Measurements from ENCODE around the gene UQCC5. TPM values are rescaled to one million over a fixed set of nuclear protein-coding genes. Genes with fewer than 3 reads are reported as not detected.

The UQCC5 gene
- total RNA-seq, 1 experiment from 2014 or later = 45.8 TPM

DNA sequence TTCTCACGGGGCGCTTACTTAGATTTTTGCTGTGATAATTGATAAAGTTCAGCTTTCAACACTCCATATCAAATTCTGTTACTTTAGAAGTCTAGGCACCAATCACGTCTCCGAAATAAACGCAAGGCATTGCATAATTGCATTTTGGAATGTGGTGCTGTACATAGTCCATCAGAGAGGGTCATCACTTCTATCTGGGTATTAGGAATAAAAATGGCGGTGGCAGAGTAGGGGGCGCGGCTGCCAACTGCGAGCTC, 365 bp upstream of the UQCC5 start:
- Histone ChIP-seq H4K8ac (replicated peaks; ENCODE audit: insufficient read length, low read depth, low read length) (no peak overlapping the region), H3K23ac (ENCODE audit: insufficient read length, low read depth, low read length) (no peak overlapping the region), H2BK12ac (ENCODE audit: insufficient read length, low read depth, low read length) (no peak overlapping the region), H3K18ac (ENCODE audit: insufficient read length, low read depth, low read length) (no peak overlapping the region), H3K79me1 (ENCODE audit: insufficient read depth, low read depth, low read length, poor library complexity, severe bottlenecking) (peaks cover 6% of the 10 kb centered on the region), H3K4ac (ENCODE audit: low read depth, low read length) (no peak overlapping the region), H4K20me1 (ENCODE audit: control insufficient read depth, insufficient read depth, insufficient read length) (no peaks in the 10 kb centered on the region), H3K27ac (ENCODE audit: insufficient read length, low read depth, low read length) (no peak overlapping the region), H3K4me1 (ENCODE audit: insufficient read depth, low read length) (peaks cover 6% of the 10 kb centered on the region), H4K5ac (ENCODE audit: insufficient read length, low read depth, low read length) (no peak overlapping the region), H3K9ac (ENCODE audit: extremely low read depth, insufficient read length, low read length) (no peak overlapping the region), H2BK15ac (ENCODE audit: low read depth, low read length) (no peak overlapping the region), H3T11ph (ENCODE audit: low read length) (no peak overlapping the region), H3K23me2 (ENCODE audit: insufficient read length, low read depth, low read length, poor library complexity, severe bottlenecking) (peaks cover 24% of the 10 kb centered on the region), H4K91ac (ENCODE audit: insufficient read length, low read depth, low read length) (no peak overlapping the region), H3K56ac (ENCODE audit: insufficient read length, low read depth, low read length) (no peak overlapping the region), H2BK120ac (ENCODE audit: low read depth, low read length, poor library complexity, severe bottlenecking) (no peak overlapping the region), H3K27me3 (ENCODE audit: insufficient read depth, low read length) (no peaks in the 10 kb centered on the region), H3K14ac (ENCODE audit: insufficient read depth, low read length) (no peak overlapping the region), H2AK5ac (ENCODE audit: insufficient read length, low read length) (no peak overlapping the region), H3K9me3 (ENCODE audit: control insufficient read depth, low read depth, low read length) (no peaks in the 10 kb centered on the region), H2BK5ac (ENCODE audit: insufficient read length, low read length) (no peak overlapping the region), H2BK20ac (ENCODE audit: low read depth, low read length, poor library complexity, severe bottlenecking) (no peak overlapping the region), H3K4me2 (ENCODE audit: insufficient read depth, insufficient read length, low read length) (no peak overlapping the region), H2AFZ (ENCODE audit: low read length) (no peak overlapping the region), H3K79me2 (ENCODE audit: insufficient read depth, low read length) (peaks cover 14% of the 10 kb centered on the region; the same call in 1 of the 2 replicates)
- peaks cover 15 to 32% (median 23%) of the 10 kb centered on the region in 3 experiments for H3K36me3 Mint-ChIP-seq (ENCODE audit: insufficient read depth in 1 of 3, low read depth in 3 of 3)
- TF ChIP-seq, protein P1, sequence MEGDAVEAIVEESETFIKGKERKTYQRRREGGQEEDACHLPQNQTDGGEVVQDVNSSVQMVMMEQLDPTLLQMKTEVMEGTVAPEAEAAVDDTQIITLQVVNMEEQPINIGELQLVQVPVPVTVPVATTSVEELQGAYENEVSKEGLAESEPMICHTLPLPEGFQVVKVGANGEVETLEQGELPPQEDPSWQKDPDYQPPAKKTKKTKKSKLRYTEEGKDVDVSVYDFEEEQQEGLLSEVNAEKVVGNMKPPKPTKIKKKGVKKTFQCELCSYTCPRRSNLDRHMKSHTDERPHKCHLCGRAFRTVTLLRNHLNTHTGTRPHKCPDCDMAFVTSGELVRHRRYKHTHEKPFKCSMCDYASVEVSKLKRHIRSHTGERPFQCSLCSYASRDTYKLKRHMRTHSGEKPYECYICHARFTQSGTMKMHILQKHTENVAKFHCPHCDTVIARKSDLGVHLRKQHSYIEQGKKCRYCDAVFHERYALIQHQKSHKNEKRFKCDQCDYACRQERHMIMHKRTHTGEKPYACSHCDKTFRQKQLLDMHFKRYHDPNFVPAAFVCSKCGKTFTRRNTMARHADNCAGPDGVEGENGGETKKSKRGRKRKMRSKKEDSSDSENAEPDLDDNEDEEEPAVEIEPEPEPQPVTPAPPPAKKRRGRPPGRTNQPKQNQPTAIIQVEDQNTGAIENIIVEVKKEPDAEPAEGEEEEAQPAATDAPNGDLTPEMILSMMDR (conservative IDR thresholded peaks at IDR 0.05) = no peak
- no peaks in the 10 kb centered on the region for H3K9me3 Mint-ChIP-seq
- H3K4me3 Mint-ChIP-seq = peak overlapping the region; percentile 35 to 99; a peak in 4 of 5 replicates
- H3K4me1 Mint-ChIP-seq = peaks cover 45 to 46% of the 10 kb centered on the region in 2 experiments
- DNase-seq = no peak
- no CpG with 5 or more reads among the region's 9 CpGs for WGBS (ENCODE audit: extremely low coverage, insufficient read length, low lambda C conversion rate)
- peak overlapping the region in 1 of 3 experiments; percentile 18; a peak in 3 of 7 replicates for H3K27ac Mint-ChIP-seq
- H3K27me3 Mint-ChIP-seq (ENCODE audit: low read depth) = no peaks in the 10 kb centered on the region

Measured in H9 (cell line).